ENCODE data around the gene RNFT2.

- TF ChIP-seq CTCF (conservative IDR thresholded peaks at IDR 0.05 in 1 of 2, IDR thresholded peaks at IDR 0.05 in 1 of 2; ENCODE audit: extremely low read depth in 1 of 2, insufficient read depth in 1 of 2, low read depth in 1 of 2, low read length in 2 of 2), result no peak
- no peak for TF ChIP-seq EZH2 (IDR thresholded peaks at IDR 0.05; ENCODE audit: borderline replicate concordance, low read length)
These were observed 158.4 kb downstream of the RNFT2 start for GRCh38 chr12:116896411-116896924.
